Loucy (cell line): ENCODE results near the gene SLC35F3.
A peak's percentile ranks its signal among the peaks of the same experiment; 100 is the strongest.

ENCODE experiments used
- H2AFZ ChIP-seq: fragments of 200-600 bp; sonication (generic); 2 replicates; pipeline ENCODE4 v1.6.0; 2016; ENCODE audit warnings: antibody characterized with exemption, mild to moderate bottlenecking, low read length, moderate library complexity
- H3F3A ChIP-seq: fragments of 200-600 bp; 2 replicates; pipeline ENCODE4 v1.6.0; 2016; ENCODE audit warnings: antibody characterized with exemption, low read depth, mild to moderate bottlenecking
- H3K27me3 ChIP-seq: fragments of 200-600 bp; sonication (generic); 2 replicates; pipeline ENCODE4 v1.6.1; 2014; ENCODE audit warnings: low read length, mild to moderate bottlenecking; ENCODE audit not compliant: insufficient read depth, poor library complexity, severe bottlenecking
- H3K36me3 ChIP-seq: fragments of 200-600 bp; sonication (generic); 2 replicates; pipeline ENCODE4 v1.6.1; 2016; ENCODE audit warnings: low read length; ENCODE audit not compliant: insufficient read depth
- H3K4me1 ChIP-seq: fragments of 200-600 bp; sonication (generic); 2 replicates; pipeline ENCODE4 v1.5.1; 2014; ENCODE audit warnings: low read length, mild to moderate bottlenecking; ENCODE audit not compliant: insufficient read depth, poor library complexity, severe bottlenecking
- H3K4me2 ChIP-seq: fragments of 200-600 bp; sonication (generic); 2 replicates; pipeline ENCODE4 v1.6.0; 2014; ENCODE audit warnings: antibody characterized with exemption, low read length, low read depth, mild to moderate bottlenecking; ENCODE audit not compliant: poor library complexity, severe bottlenecking
- H3K4me3 ChIP-seq: fragments of 200-600 bp; sonication (generic); 2 replicates; pipeline ENCODE4 v1.5.1; 2014; ENCODE audit warnings: low read length, mild to moderate bottlenecking, mixed read lengths; ENCODE audit not compliant: poor library complexity, severe bottlenecking
- H3K79me2 ChIP-seq: fragments of 200-600 bp; sonication (generic); 2 replicates; pipeline ENCODE4 v1.6.1; 2014; ENCODE audit warnings: low read length; ENCODE audit not compliant: insufficient read depth
- H3K9ac ChIP-seq: fragments of 200-600 bp; sonication (generic); 2 replicates; pipeline ENCODE4 v1.6.0; 2014; ENCODE audit warnings: mild to moderate bottlenecking, low read depth, low read length, moderate library complexity; ENCODE audit not compliant: poor library complexity, severe bottlenecking
- H3K9me2 ChIP-seq: fragments of 200-600 bp; sonication (generic); replicated peaks from 2 replicates; pipeline ENCODE4 v1.6.1; 2016; ENCODE audit warnings: low read depth, low read length, mixed read lengths
- H3K9me3 ChIP-seq: fragments of 200-600 bp; sonication (generic); 2 replicates; pipeline ENCODE4 v1.6.1; 2014; ENCODE audit warnings: mild to moderate bottlenecking, antibody characterized with exemption, low read length, low read depth; ENCODE audit not compliant: insufficient read depth
- H4K20me1 ChIP-seq: fragments of 200-600 bp; sonication (generic); 2 replicates; pipeline ENCODE4 v1.6.0; 2014; ENCODE audit warnings: antibody characterized with exemption, low read length, mild to moderate bottlenecking; ENCODE audit not compliant: insufficient read depth, poor library complexity, severe bottlenecking
- EZH2phosphoT487 ChIP-seq: fragments of 200-600 bp; IDR thresholded peaks from 2 replicates; pipeline ENCODE4 v1.6.1; 2018; ENCODE audit warnings: antibody characterized with exemption, mild to moderate bottlenecking, moderate library complexity, borderline replicate concordance
- TF ChIP-seq, protein P1 (sequence below): fragments of 200-600 bp; sonication (generic); conservative IDR thresholded peaks from 2 replicates; pipeline ENCODE4 v1.5.1; 2014; ENCODE audit warnings: mild to moderate bottlenecking, antibody characterized with exemption, low read length

Gene SLC35F3

DNA sequence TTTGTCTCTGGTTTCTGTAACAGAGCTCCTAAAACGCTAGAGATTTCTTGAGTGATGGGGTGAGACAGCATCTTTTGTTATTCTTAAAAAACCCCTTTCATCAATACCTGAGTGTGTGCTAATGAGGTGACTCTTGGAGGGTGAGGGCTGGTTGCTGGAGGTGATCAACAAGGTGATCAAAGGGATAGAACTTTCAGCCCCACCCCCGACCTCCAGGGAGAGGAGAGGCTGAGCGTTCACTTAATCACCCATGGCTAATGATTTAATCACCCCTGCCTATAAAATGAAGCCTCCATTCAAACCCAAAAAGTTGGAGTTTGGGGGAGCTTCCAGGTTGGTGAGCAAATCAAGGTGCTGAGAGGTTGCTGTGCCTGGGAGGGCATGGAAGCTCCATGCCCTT lies 175.4 kb downstream of the SLC35F3 start:
- H3K9me2 ChIP-seq, result no peaks in the 10 kb centered on the region
- H4K20me1 ChIP-seq, result no peaks in the 10 kb centered on the region
- H2AFZ ChIP-seq, result no peak overlapping the region
- H3K4me1 ChIP-seq, result no peaks in the 10 kb centered on the region
- peaks cover 6% of the 10 kb centered on the region for H3K27me3 ChIP-seq
- no peaks in the 10 kb centered on the region for H3K36me3 ChIP-seq
- H3K79me2 ChIP-seq, result no peaks in the 10 kb centered on the region
- no peaks in the 10 kb centered on the region for H3F3A ChIP-seq
- H3K9ac ChIP-seq, result no peak overlapping the region
- no peak overlapping the region for H3K4me3 ChIP-seq
- H3K4me2 ChIP-seq, result no peak overlapping the region
- TF ChIP-seq EZH2phosphoT487, result no peak
- no peaks in the 10 kb centered on the region for H3K9me3 ChIP-seq

DNA sequence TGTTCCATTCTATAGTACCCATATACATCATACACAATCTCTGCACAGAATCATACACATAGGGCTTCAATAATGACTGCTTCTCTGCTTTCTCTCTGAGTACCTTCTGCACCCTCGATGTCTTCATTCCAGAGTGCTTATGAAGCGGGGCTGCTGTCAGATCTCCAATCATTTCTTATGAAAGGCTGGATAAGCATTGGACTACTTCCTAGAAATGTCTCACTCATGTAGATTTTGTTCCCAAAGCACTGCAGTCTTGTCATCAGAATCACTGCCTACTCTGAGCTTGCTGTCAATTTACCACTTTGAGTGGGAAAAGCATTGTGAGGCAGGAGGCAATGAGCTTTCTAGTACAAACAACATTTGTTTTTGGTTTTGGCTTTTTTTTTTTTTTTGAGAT lies 179.0 kb downstream of the SLC35F3 start:
- Histone ChIP-seq H3K9ac (no peak overlapping the region), H3K9me2 (no peaks in the 10 kb centered on the region)
- TF ChIP-seq, protein P1, sequence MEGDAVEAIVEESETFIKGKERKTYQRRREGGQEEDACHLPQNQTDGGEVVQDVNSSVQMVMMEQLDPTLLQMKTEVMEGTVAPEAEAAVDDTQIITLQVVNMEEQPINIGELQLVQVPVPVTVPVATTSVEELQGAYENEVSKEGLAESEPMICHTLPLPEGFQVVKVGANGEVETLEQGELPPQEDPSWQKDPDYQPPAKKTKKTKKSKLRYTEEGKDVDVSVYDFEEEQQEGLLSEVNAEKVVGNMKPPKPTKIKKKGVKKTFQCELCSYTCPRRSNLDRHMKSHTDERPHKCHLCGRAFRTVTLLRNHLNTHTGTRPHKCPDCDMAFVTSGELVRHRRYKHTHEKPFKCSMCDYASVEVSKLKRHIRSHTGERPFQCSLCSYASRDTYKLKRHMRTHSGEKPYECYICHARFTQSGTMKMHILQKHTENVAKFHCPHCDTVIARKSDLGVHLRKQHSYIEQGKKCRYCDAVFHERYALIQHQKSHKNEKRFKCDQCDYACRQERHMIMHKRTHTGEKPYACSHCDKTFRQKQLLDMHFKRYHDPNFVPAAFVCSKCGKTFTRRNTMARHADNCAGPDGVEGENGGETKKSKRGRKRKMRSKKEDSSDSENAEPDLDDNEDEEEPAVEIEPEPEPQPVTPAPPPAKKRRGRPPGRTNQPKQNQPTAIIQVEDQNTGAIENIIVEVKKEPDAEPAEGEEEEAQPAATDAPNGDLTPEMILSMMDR, result no peak
- TF ChIP-seq EZH2phosphoT487, result no peak

DNA sequence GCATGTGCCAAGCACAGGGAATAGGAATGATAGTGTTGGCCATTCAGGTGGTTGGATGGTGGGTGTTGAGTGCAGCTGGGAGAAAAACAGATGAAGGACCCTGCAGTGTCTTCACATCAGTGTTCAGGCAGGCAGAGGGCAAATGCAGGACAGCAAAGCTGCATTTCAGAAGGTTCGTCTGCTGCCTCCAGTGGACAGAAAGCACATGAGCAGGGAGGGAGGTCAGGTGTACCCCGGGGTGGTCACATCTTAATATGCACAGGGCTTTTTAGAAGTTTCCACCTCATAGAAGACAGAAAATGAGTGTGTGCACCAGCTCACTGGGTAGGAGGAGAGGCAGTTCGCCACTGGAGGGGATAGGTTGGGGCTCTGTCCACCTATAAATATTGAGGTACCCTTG lies 184.9 kb downstream of the SLC35F3 start:
- Histone ChIP-seq H3K9me2 (no peaks in the 10 kb centered on the region), H3K4me3 (no peak overlapping the region), H3K4me1 (no peaks in the 10 kb centered on the region), H4K20me1 (no peaks in the 10 kb centered on the region), H3K79me2 (no peaks in the 10 kb centered on the region), H3F3A (no peaks in the 10 kb centered on the region), H3K4me2 (no peak overlapping the region), H3K9me3 (no peaks in the 10 kb centered on the region), H2AFZ (no peak overlapping the region), H3K36me3 (no peaks in the 10 kb centered on the region), H3K27me3 (peaks cover 9% of the 10 kb centered on the region), H3K9ac (no peak overlapping the region)
- no peak for TF ChIP-seq EZH2phosphoT487
- TF ChIP-seq, protein P1, result peak; percentile 66

More for the DNA sequence above, 179.0 kb downstream of the SLC35F3 start:
- Histone ChIP-seq H3F3A (no peaks in the 10 kb centered on the region), H3K4me3 (no peak overlapping the region), H4K20me1 (no peaks in the 10 kb centered on the region), H3K79me2 (no peaks in the 10 kb centered on the region), H3K27me3 (peaks cover 10% of the 10 kb centered on the region), H3K4me1 (no peaks in the 10 kb centered on the region), H2AFZ (no peak overlapping the region), H3K9me3 (no peaks in the 10 kb centered on the region), H3K4me2 (no peak overlapping the region), H3K36me3 (no peaks in the 10 kb centered on the region)

- Histone ChIP-seq H3K79me2 (no peaks in the 10 kb centered on the region), H3K9me3 (no peaks in the 10 kb centered on the region), H3K4me3 (no peak overlapping the region), H4K20me1 (no peaks in the 10 kb centered on the region), H3K4me2 (no peak overlapping the region), H3K9ac (no peak overlapping the region), H3K4me1 (no peaks in the 10 kb centered on the region), H3K36me3 (no peaks in the 10 kb centered on the region), H3K9me2 (no peaks in the 10 kb centered on the region), H3F3A (no peaks in the 10 kb centered on the region), H2AFZ (no peak overlapping the region), H3K27me3 (no peaks in the 10 kb centered on the region)
- TF ChIP-seq, protein P1, result no peak
- no peak for TF ChIP-seq EZH2phosphoT487
These were observed 186.0 kb downstream of the SLC35F3 start for GRCh38 chr1:234090212-234091064.
